AG09319 (cell line): Measurements from ENCODE around the gene CLHC1.
"Not testable (repeated sequence)": the region's sequence is repeated elsewhere in the genome, so short reads cannot be mapped to it uniquely, and the experiment has no call there.

Experiments
- DNase-seq: peaks from one replicate; pipeline ENCODE4 v3.0.0-alpha.2; 2010; ENCODE audit warnings: low read depth; ENCODE audit errors: extremely low read depth
- CTCF ChIP-seq: IDR thresholded peaks from 2 replicates; pipeline ENCODE4 v1.5.1; 2011; ENCODE audit warnings: low read depth, mild to moderate bottlenecking, inconsistent platforms, low read length, moderate library complexity

The CLHC1 gene

GRCh38 chr2:55268288-55268906, 36.3 kb upstream of the CLHC1 start:
- DNase-seq: no peak
- TF ChIP-seq CTCF: no peak

GRCh38 chr2:55259586-55259985, 27.5 kb upstream of the CLHC1 start:
- DNase-seq: not testable (repeated sequence)

GRCh38 chr2:55252832-55253231, 20.7 kb upstream of the CLHC1 start:
- no peak for DNase-seq
- no peak for TF ChIP-seq CTCF

GRCh38 chr2:55247025-55247424, 14.9 kb upstream of the CLHC1 start:
- DNase-seq: no peak
- TF ChIP-seq CTCF: no peak

- no peak for TF ChIP-seq CTCF
- no peak for DNase-seq
Observed at GRCh38 chr2:55245411-55245810, 13.3 kb upstream of the CLHC1 start.

GRCh38 chr2:55242617-55243016, 10.5 kb upstream of the CLHC1 start:
- no peak for TF ChIP-seq CTCF

GRCh38 chr2:55241582-55241981, 9.5 kb upstream of the CLHC1 start:
- DNase-seq: not testable (repeated sequence)

More at GRCh38 chr2:55242617-55243016, 10.5 kb upstream of the CLHC1 start:
- DNase-seq: no peak

- DNase-seq: no peak
- no peak for TF ChIP-seq CTCF
Observed at GRCh38 chr2:55239656-55240222, 7.6 kb upstream of the CLHC1 start.
